ENCODE data around the gene EXOC6.

- TF ChIP-seq ZNF544 (tag by site-specific recombination; IDR thresholded peaks at IDR 0.05), result no peak
- no peak for TF ChIP-seq ZNF639 (tag by site-specific recombination; IDR thresholded peaks at IDR 0.05)
- TF ChIP-seq CTCF (tag by site-specific recombination; IDR thresholded peaks at IDR 0.05), result no peak
- TF ChIP-seq ZNF174 (tag by site-specific recombination; IDR thresholded peaks at IDR 0.05), result no peak
- TF ChIP-seq, protein P1, sequence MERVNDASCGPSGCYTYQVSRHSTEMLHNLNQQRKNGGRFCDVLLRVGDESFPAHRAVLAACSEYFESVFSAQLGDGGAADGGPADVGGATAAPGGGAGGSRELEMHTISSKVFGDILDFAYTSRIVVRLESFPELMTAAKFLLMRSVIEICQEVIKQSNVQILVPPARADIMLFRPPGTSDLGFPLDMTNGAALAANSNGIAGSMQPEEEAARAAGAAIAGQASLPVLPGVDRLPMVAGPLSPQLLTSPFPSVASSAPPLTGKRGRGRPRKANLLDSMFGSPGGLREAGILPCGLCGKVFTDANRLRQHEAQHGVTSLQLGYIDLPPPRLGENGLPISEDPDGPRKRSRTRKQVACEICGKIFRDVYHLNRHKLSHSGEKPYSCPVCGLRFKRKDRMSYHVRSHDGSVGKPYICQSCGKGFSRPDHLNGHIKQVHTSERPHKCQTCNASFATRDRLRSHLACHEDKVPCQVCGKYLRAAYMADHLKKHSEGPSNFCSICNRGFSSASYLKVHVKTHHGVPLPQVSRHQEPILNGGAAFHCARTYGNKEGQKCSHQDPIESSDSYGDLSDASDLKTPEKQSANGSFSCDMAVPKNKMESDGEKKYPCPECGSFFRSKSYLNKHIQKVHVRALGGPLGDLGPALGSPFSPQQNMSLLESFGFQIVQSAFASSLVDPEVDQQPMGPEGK (tag by site-specific recombination; IDR thresholded peaks at IDR 0.05), result no peak
Observed at GRCh38 chr10:93097386-93097785, 249.1 kb downstream of the EXOC6 start.

All from HEK293 (cell line).